Activated T-cell treated with anti-CD3 and anti-CD28 coated beads for 1 hour (primary cell): Measurements from ENCODE around the gene TRMT13.
A peak's percentile ranks its signal among the peaks of the same experiment; 100 is the strongest.

Source experiments
- DNase-seq: peaks from one replicate; pipeline ENCODE4 v3.0.0-alpha.2; 2020; ENCODE audit warnings: low read depth

TRMT13 gene, protein sequence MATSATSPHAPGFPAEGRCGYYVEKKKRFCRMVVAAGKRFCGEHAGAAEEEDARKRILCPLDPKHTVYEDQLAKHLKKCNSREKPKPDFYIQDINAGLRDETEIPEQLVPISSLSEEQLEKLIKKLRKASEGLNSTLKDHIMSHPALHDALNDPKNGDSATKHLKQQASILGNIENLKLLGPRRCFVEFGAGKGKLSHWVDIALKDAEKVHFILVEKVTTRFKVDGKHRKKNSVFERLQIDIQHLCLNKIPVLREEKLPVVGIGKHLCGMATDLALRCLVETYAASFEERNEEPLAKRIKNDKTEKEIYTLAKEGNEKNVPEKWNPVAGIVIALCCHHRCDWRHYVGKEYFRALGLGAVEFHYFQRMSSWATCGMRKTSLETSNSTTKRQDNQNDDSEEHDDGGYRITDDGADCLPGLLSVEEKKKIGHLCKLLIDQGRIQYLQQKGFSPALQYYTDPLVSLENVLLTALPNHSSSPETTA

DNA sequence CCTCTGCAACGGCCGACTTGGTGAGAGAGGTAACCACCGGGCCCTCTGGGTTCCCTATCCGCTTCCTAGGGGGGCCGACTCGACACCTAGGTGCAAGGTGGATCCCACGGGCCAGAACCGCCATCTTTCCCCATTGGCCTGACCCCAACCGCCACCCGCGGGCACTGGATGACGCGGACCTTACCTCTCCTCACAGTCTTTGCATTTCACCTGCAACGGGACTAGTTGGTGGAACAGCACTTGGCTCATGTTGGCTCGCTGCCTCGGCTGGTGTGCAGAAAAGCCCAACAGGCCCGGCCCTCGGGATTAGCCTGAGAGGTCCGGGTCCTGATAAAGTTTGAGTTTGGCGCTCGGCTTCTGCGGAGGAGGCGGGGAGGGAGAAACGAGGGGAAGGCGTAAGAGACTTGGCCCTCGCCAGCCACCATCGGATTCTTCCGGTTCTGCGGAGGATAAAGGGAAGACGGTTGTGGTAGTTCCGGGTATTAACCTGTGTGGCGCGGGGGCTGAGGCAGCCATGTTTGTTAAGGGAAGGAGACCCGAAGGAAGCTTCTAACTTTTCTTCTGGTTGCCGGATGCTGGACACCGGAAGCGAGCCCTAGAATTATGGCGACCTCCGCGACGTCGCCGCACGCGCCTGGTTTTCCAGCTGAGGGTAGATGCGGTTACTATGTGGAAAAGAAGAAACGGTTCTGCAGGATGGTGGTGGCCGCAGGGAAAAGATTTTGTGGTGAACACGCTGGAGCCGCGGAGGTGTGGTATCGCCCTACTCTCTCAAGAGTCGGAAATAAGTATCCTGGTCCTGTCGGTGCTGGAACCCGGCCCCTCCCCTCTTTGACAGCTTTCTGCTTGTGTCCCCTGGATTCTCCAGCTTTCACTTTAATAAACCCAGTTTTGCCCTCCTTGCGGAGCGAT, at the start of gene TRMT13, which contains the start of gene SASS6:
Gene TRMT13 (plus strand): TSS at position 598 of the 912 bp plus-strand sequence. CDS start 6 bp downstream, at position 604.
Gene SASS6 (minus strand): TSS at position 365 of the 912 bp plus-strand sequence. CDS start 116 bp downstream, at position 249.
- peak; percentile 89 for DNase-seq

DNA sequence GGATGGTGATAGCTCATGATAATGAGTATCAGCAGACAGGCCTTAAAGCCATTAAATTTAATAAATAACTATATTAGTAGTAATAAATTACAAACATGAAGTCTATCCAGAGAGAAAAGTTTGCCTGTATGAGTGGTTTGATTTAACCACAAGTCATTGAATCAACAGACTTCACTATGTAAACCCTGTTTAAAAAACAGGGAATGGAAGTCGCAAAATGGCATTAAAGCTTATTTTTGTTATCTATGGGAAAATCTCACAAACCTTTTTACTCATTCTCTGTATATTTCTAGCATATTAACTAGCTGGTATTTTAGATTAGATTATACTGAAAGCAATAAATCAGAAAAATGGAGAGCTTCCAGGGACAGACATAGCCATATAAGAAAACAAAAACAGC, 45.6 kb upstream of the TRMT13 start:
- DNase-seq = no peak

DNA sequence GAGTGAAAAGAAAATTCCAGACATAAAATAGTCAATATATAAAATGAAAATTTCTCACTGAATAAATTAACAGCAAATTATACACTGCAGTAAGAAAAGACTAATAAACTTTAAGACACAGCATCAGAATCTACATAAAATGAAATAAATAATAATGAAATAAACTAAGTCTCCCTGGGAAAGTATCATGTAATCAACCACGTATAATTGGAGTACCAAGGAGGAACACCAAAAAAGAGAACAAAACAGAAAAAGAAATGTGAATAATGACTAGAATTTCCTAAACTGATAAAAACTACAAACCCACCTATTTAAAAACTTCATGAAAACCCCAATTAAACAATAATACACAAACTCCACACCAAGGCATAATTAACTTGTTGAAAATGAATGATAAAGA, 43.9 kb upstream of the TRMT13 start:
- DNase-seq = no peak

DNA sequence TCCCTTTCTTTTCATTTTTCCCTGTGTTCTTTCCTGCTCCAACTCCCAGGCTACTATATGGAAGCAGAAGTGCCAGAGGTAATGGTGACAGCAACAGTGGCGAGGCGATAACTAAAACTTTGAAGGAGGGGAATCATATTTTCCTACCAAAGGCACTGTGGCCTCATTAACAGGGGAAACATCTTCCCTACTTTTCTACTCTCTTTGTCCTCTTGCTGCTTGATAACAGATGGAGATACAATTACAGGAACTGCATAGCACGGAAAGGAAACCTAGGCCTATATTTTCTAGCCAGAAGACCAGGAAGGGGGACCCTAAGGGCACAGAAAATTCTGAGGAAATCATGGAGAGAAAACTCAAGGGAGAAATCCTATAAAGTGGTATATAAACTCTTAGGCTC, 42.5 kb upstream of the TRMT13 start:
- no peak for DNase-seq

DNA sequence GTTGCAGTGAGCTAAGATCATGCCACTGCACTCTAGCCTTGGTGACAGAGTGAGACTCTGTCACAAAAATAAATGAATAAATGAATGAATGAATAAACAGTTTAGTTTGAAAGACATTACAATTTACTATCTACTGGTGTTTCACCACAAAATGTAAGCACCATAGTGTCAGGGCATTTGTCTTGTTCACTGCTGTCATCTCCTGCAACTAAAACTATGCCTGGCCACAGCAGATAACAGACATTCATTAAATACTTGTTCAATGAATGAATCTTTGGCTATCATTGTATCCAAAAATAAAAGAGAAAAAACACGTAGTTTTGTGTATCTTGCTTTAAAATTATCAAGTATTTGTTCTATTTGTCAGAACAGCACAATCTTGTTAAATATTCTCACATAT, 32.8 kb upstream of the TRMT13 start:
- no peak for DNase-seq

DNA sequence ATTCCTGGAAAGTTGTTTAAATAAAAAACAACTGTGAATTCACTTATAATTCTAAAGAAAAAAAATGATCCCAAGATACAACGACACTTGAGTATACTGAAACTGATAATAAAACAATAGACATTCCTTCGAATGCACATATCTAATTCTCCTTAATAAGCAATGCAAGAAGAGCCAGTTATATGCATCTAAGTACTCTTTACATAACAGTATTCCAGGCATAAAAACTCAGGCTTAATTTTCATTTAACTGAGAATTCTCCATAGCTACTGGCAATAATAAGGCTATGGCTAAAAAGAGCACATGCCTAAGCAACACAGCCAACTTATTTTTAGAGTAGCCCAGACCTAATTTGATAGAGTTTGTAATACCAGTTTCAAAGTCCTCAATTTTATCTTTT, 31.4 kb upstream of the TRMT13 start:
- no peak for DNase-seq

DNA sequence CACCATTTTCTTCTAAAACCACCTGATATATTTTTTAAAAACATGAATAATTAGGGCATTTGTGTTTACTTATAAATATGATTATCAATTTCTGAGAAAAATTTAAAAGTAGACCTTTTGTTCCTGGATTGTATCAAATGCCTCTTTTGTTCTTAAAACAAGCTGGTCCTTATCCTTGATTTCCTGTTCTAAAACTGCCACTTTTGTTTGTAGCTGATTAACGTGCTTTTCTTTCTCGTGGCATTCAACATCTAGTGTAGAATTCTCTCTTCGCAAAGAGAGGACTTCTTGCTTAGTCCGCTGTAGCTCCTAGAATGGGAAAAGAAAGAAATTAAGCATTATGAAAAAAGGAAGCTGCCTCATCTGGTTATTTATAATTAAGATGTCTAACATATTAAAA, 25.3 kb upstream of the TRMT13 start:
- DNase-seq = no peak

DNA sequence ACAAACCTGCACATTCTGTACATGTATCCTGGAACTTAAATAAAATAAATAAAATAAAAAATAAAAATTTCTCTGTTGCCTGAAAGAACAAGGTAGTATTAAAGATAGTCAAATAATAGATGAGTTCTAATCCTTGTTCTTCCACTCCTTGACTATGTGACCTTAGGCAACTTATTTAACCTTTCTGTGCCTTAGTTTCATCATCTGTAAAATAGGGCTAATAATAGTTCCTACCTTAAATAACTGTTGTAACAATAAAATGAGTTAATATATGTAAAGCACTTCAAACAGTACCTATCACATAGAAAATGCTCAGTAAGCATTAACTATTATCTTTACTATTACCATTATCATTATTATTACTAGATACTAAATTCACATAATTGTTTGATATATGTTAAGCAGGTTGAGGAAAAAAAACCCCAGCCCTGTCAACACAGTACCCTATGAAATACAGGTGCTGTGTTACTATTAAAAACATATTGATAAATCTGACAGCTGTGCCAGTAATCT, 23.4 kb upstream of the TRMT13 start:
- no peak for DNase-seq

DNA sequence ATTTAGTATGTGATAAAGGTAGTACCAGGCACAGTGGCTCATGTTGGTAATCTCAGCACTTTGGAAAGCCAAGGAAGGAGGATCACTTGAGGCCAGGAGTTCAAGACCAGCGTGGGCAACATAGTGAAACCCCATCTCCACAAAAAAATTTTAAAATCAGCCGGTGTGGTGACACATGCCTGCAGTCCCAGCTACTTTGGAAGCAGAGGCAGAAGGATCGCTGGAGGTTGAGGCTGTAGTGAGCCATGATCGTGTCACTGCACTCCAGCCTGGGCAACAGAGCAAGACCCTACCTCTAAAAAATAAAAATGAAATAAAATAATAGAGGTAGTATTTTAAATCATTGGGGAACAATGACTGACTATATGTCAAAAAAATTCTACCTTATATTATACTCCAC, 17.4 kb upstream of the TRMT13 start:
- DNase-seq = no peak

DNA sequence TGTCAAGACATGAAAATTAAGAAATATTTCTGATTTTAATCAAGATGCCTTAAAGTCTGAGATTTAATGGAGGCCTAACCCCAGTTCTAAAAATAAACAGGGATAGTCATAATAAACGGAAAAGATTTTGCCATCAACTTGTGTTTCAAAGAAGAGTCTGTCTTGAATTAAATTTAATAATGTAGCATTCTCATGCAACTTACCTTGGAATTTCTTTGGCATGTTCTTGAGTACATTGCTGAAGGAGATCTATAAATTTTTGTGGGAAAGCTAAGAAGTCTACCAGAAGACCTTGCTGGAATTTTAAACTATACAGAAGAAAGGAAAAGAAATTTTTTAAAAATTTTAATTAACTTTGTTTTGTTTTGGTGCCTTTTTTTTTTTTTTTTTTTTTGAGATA, 10.8 kb upstream of the TRMT13 start:
- no peak for DNase-seq

DNA sequence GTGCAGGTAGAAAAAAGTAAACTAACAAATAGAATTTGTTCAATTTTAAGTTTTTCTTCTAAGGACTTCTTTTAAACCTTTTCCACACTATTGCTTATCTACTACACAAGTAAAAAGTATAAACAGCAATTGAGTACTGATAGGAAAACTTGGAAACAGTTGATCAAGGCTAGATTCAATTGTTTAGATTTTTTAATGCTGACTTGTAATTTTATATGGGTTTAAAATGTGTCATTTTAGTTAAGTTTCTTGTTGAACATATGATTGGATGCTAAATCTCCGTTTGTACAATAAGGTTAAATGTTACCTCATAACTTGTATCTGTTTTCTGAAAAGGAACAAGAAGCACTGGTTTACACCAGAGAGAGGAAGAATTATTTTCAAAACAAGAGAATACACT, 5.7 kb upstream of the TRMT13 start:
- DNase-seq = no peak

DNA sequence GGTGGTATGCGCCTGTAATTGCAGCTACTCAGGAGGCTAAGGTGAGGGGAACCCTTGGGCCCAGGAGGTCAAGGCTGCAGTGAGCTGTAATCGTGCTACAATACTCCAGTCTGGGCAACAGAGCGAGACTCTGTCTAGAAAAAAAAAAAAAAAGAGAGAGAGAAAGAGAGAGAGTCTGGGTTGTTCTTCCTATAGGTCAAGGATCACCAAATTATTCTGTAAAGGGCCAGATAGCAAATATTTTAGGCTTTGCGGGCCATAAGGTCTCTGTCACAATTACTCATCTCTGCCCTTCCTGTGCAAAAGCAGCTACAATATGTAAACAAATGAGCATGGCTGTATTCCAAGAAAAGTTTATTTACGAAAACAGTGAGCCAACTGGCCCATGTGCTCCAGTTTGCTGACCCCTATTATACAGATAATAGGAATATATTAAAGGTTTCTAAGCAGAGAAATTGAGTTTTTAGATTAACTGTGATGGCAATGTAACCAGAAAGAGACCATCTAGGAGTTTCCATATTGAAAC, 2.3 kb upstream of the TRMT13 start:
- no peak for DNase-seq

DNA sequence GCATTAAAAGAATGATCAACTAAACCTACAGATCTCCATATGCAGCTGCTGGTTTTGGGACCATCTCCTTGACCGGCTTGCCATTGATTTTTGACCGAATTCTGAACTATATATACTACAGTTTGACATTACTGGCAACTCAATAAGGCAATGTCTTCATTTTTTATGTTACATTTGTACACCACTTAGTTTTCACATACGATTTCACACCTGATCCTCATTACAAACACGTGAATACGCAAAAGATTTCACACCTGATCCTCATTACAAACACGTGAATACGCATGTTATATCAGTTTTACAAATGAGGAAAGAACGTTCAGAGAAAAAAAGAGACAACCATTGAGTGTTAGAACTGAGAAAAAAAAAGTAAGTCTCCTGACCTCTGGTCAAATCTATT, 1.3 kb upstream of the TRMT13 start:
- no peak for DNase-seq

DNA sequence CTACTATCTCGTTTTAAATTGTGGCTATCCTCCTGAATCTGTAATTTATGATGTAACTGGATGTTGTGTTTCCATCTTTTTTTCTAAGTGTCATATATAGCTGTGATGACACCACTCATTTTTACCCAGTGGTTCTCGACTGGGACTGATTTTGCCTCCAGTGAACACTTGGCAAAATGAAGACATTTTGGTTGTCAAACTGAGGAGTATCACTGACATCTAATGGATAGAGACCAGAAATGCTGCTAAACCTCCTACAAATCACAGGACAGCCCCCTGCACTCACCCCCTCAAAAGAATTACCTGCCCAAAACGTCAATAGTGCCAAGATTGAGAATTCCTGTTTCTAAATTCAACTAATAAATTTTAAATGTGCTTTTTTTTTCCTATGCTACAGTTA, 1.9 kb downstream of the TRMT13 start:
- DNase-seq = no peak

DNA sequence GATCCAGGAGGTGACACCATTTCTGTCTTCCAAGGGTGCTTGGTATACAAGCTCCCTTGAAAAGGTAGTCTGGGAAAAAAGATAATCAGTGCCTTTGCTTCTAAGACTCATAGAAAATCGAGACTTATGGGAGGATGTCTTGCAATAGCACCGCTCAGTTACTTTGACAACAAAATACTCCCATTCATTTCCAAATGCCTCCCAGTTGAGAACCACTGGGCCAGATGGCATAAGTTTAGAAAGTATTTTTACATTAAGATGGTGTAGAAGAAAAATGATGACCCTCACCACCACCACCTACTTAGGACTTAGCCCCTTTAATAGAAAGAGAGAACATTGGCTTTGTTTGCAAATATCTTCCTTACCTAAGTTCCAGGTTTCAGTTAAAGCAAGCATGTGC, 4.6 kb downstream of the TRMT13 start:
- DNase-seq = no peak

DNA sequence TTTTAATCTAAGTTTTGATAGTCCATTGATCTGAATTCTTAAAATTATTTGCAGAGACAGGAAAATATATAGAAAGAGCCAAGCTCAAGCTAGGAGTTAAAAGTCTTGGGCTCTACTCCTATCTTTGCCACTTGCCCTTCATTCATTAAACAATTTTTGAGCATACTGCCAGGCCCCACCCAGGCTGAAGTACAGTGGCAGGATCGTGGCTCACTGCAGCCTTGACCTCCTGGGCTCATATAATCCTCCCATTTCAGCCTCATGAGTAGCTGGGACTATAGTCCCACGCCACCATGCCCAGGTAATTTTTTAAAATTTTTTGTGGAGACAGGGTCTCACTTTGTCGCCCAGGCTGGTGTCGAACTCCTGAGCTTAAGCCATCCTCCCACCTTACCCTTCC, 8.2 kb downstream of the TRMT13 start:
- no peak for DNase-seq

DNA sequence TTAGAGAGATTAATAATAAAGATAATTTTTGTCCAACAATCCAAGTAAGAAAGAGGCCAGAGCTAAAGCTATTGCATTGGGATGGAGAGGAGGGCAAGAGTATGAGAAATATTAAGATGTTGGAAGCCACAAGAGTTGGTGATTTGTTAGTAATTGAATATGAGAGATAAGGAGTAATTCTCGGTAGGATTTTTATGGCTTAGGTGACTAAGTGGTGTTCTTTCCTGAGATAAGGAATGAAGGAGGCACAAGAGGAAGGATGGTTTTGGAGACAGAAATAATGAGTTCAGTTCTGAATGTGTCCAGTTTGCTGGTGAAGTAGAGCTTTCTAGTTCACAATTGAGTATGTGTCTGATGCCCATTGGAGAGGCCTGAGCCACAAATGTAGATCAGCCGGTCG, 9.4 kb downstream of the TRMT13 start:
- DNase-seq = no peak

DNA sequence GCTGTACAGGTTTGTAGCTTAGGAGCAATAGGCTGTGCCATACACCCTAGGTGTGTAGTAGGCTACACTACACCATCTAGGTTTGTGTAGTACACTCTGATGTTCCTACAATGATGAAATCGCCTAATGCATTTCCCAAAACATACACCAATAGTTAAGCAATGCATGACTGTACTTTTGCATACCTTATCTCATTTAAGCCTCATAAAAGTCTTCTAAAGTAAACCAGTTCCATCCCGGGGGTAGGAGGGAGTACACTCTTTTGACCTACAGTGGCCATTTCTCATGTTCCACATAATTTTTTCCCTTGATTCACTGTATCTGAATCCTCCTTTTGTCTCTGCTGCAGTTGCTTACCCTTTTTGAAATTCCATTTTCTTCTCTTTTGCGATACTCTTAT, 12.2 kb downstream of the TRMT13 start:
- DNase-seq = no peak

DNA sequence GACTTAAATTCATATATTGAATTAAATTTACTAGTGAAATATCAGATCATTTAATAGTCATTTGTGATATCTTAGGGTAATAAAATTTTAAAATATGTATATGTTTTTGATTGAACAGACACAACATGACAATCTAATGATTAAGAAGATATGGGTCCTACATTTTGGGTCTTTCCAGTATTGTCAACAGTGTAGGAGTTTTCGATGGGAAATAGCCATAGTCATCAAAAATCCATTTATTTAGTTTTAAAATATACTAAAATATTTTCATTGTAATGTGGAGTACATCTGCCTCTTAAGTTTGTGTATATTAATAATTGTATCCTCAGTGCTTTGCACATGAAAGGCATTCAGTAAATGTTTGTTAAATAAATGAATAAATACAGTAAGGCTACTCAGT, 14.0 kb downstream of the TRMT13 start:
- DNase-seq = no peak

DNA sequence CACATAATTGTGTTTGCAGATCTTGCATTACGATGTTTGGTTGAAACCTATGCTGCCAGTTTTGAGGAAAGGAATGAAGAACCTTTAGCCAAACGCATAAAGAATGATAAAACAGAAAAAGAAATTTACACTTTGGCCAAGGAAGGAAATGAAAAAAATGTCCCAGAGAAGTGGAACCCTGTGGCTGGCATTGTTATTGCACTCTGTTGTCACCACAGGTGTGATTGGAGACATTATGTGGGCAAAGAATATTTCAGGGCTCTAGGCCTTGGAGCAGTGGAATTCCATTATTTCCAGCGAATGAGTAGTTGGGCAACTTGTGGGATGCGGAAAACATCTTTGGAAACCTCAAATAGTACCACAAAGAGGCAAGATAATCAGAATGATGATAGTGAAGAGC, 14.9 kb downstream of the TRMT13 start:
- no peak for DNase-seq

DNA sequence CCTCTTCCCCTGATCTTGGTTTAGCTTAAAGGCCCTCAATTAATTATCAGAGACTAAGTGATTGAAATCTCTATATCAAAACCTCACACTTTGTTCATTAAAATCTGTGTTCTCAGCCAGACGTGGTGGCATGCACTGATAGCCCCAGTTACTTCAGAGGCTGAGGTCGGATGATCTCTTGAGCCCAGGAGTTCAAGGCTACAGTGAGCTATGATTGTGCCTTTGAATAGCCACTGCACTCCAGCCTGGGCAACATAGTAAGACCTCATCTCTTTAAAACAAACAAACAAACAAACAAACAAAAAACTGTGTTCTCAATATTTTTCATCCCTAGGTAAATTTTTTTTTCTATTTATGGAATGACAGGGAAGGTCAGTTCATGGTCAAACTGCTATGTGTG, 18.7 kb downstream of the TRMT13 start:
- no peak for DNase-seq

DNA sequence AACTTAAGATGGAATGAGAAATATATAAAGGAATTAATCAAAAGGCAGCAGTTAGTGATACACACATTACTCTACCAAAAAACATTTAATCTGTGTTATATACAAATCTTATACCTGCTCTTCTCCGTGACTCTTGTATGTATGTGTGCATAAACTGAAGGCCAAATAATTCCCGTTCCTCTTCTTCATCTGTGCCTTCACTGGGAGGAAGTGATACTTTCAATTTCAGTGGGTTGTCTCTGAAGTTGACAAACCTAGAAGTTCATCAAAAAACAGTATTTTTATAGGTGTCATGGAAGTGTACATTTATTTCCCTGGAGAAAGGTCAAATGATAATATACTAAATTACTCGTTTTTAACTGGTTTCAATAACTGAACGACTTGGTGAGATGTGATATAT, 19.3 kb downstream of the TRMT13 start:
- no peak for DNase-seq

DNA sequence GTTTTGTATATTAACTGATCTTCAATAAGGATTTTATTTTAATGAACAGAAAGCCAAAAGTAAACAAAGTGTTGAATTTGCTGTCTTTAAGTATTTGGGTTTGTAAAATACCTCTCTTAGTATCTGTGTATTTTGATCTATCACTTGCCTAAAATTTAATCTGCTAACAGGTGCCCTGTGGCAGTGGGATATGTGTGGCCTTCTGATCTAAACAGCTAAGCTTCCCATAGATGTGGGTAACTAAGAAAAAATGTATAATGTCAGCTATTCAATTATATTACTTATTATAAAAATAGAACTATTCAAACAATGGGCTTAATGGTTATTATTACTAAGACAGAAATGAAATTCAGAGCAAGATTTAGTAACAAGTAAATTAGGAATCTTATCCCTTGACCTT, 29.9 kb downstream of the TRMT13 start:
- no peak for DNase-seq
